ENCODE results near the gene DKKL1. TPM values are rescaled to one million over a fixed set of nuclear protein-coding genes. Genes with fewer than 3 reads are reported as not detected.
"Not testable (repeated sequence)": the region's sequence is repeated elsewhere in the genome, so short reads cannot be mapped to it uniquely, and the experiment has no call there.

Gene DKKL1
- total RNA-seq, 1 donor from 2014 or later, result not detected

DNA sequence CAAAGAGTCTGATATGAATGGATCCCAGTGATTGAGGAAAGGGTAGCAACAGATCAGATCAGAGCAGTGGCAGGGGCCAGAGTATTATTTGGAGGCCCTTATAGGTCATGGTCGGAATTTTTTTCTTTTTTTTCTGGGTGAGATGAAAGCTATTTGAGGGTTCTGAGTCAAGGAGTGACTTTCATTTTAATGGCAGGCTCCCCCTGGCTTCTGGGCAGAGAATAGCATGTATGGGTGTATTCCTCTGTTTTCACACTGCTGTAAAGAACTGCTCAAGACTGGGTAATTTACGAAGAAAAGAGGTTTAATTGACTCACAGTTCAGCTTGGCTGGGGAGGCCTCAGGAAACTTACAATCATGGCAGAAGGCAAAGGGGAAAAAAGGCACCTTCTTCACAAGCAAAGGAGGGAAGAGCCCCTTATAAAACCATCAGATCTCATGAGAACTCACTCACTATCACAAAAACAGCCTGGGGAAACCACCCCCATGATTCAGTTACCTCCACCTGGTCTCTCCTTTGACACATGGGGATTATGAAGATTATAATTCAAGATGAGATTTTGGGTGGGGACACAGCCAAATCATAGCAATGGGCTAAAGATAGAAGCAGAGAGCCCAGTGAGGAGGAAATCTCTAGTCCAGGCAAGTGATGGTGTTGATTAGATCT is 35.7 kb upstream of the DKKL1 start:
- no peak for DNase-seq (ENCODE audit: low read depth)
- H3K4me3 ChIP-seq (ENCODE audit: low read depth, low read length), result no peak overlapping the region
- TF ChIP-seq, protein P1, sequence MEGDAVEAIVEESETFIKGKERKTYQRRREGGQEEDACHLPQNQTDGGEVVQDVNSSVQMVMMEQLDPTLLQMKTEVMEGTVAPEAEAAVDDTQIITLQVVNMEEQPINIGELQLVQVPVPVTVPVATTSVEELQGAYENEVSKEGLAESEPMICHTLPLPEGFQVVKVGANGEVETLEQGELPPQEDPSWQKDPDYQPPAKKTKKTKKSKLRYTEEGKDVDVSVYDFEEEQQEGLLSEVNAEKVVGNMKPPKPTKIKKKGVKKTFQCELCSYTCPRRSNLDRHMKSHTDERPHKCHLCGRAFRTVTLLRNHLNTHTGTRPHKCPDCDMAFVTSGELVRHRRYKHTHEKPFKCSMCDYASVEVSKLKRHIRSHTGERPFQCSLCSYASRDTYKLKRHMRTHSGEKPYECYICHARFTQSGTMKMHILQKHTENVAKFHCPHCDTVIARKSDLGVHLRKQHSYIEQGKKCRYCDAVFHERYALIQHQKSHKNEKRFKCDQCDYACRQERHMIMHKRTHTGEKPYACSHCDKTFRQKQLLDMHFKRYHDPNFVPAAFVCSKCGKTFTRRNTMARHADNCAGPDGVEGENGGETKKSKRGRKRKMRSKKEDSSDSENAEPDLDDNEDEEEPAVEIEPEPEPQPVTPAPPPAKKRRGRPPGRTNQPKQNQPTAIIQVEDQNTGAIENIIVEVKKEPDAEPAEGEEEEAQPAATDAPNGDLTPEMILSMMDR (conservative IDR thresholded peaks at IDR 0.05; ENCODE audit: low read depth, low read length), result peak; percentile 74

DNA sequence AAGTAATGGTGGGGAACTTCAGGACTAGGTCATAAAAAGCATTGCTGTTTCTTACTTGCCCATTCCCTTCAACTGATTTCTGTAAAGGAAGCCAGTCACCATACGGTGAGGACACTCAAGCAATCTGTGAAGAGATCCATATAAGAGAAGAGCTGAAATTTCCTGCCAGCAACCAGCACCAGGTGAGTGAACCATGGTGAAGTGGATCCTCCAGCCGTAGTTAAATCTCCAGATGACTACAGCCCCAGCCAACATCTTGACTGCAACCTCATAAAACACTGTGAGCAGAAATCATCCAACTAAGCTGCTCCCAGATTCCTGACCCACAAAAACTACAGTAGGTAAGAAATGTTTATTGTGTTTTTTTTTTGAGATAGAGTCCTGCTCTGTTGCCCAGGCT is 34.9 kb upstream of the DKKL1 start:
- no peak overlapping the region for H3K4me3 ChIP-seq (ENCODE audit: low read depth, low read length)
- no peak for DNase-seq (ENCODE audit: low read depth)
- TF ChIP-seq, protein P1 (conservative IDR thresholded peaks at IDR 0.05; ENCODE audit: low read depth, low read length), result no peak

DNA sequence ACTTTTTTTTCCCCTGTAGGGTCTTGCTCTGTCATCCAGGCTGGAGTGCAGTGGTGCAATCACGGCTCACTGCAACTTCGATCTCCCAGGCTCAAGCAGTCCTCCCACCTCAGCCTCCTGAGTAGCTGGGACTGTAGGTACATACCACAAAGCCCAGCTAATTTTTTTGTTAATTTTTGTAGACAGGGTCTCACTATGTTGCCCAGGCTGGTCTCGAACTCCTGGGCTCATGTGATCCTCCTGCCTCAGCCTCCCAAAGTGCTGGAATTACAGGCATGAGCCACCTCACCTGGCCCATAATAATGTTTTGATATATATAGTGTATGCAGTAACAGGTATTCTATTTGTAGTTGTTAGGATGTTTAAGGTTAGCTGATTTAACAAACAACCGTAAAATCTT is 32.5 kb upstream of the DKKL1 start:
- not testable (repeated sequence) for H3K4me3 ChIP-seq (ENCODE audit: low read depth, low read length); DNase-seq (ENCODE audit: low read depth)

DNA sequence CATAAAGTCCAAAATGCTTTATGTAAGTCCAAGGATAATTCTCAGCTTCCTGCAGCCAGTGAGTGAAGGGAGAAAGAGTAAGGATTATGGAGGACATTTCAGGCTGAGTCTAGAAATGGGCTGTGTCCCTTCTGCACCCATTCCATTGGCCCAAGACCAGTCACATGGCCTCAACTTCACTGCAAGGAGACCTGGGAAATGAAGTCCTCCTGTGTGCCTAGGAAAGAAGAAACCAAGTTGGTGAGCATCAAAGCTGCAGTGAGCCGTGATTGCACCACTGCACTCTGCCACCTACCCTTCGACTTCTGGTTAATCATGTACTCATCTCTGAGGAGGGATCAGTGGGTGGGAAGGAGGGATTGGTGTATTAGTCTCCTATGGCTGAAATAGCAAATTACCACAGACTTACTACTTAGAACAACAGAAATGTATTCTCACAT is 32.0 kb upstream of the DKKL1 start:
- DNase-seq (ENCODE audit: low read depth), result peak; percentile 70
- no peak overlapping the region for H3K4me3 ChIP-seq (ENCODE audit: low read depth, low read length)
- TF ChIP-seq, protein P1 (conservative IDR thresholded peaks at IDR 0.05; ENCODE audit: low read depth, low read length), result no peak

DNA sequence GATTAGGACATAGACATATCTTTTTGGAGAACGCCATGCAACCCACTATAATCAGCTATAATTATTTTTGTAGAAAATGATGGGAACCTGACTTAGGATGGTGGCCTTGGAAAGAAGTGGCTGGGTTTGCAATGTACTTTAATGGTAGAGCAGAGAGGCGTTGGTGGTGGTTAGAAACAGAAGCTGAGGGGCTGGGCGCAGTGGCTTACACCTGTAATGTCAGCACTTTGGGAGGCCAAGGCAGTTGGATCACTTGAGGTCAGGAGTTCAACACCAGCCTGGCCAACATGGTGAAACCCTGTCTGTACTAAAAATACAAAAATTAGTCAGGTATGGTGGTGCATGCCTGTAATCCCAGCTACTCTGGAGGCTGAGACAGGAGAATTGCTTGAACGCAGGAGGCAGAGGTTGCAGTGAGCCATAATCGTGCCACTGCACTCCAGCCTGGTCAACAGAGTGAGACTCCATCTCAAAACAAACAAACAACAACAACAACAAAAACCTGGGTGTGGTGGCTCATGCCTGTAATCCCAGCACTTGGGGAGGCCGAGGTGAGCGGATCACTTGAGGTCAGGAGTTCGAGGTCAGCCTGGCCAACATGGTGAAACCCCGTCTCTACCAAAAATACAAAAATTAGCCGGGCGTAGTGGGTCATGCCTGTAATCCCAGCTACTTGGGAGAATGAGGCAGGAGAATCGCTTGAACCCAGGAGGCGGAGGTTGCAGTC is 30.8 kb upstream of the DKKL1 start:
- not testable (repeated sequence) for H3K4me3 ChIP-seq (ENCODE audit: low read depth, low read length); DNase-seq (ENCODE audit: low read depth)

DNA sequence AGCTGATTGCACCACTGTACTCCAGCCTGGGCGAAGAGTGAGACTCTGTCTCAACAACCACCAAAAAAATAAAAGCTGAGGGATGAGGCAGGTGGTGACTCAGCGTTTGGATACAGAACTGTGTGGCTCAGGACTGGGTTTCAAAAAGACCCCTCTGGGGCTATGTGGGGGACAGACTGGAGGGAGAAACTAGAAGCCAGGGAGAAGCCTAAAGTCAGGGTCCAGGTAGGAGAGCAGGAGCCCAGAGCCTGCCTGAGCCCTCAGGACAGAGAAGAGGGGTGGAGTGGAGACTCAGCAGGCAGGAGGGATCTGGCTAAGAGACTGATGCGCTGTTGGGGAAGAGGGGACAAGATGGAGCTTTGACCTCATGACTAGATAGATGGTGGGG is 30.3 kb upstream of the DKKL1 start:
- no peak for DNase-seq (ENCODE audit: low read depth)
- H3K4me3 ChIP-seq (ENCODE audit: low read depth, low read length), result no peak overlapping the region
- TF ChIP-seq, protein P1 (conservative IDR thresholded peaks at IDR 0.05; ENCODE audit: low read depth, low read length), result no peak

DNA sequence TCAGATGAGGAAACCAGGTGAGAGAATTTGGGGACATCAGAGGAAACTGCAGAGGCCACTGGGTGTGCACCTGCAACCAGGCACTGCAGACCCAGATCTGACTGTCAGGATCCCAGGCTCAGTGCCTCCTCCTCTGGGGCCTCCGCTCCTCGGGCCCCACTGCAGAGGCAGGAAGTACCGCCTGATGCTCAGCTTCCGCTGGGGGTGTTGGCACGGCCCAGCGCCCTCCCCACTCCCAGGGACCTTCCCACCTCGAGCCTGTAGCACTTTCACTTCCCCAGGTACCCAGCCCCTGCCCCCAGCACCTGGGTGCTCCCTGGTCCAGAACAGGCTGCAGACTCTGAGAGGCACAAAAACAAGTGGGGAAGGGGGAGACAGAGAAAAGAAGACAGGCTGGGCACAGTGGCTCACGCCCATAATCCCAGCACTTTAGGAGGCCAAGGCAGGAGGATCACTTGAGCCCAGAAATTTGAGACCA is 29.8 kb upstream of the DKKL1 start:
- TF ChIP-seq, protein P1 (conservative IDR thresholded peaks at IDR 0.05; ENCODE audit: low read depth, low read length), result no peak
- no peak for DNase-seq (ENCODE audit: low read depth)
- H3K4me3 ChIP-seq (ENCODE audit: low read depth, low read length), result no peak overlapping the region
